Activated T-helper 2 cell treated with anti-CD3 and anti-CD28 coated beads, Interferon-gamma antibody, Interleukin-2, Interleukin-4, amounts not matched to agents 10 μg/mL and 5 μg/mL and 100 μg/mL, durations not matched to agents 14 hours and 24 hours and 36 hours (primary cell): ENCODE measurements around the gene OR10T2. TPM values are rescaled to one million over a fixed set of nuclear protein-coding genes. Genes with fewer than 3 reads are reported as not detected.
"Not testable (repeated sequence)": the region's sequence is repeated elsewhere in the genome, so short reads cannot be mapped to it uniquely, and the experiment has no call there.

ENCODE experiments used
- DNase-seq: peaks from one replicate; pipeline ENCODE4 v3.0.0; 2021; ENCODE audit warnings: low spot score
- H3K27ac Mint-ChIP-seq: one replicate; pipeline ENCODE4 v1.8.0; 2021; ENCODE audit warnings: mixed read lengths
- H3K27me3 Mint-ChIP-seq: one replicate; pipeline ENCODE4 v1.8.0; 2021; ENCODE audit warnings: low read depth, mixed read lengths
- H3K36me3 Mint-ChIP-seq: one replicate; pipeline ENCODE4 v1.8.0; 2021; ENCODE audit warnings: low read depth, mixed read lengths
- H3K4me1 Mint-ChIP-seq: one replicate; pipeline ENCODE4 v1.8.0; 2021; ENCODE audit warnings: low read depth, mixed read lengths
- H3K4me3 Mint-ChIP-seq: one replicate; pipeline ENCODE4 v1.8.0; 2021; ENCODE audit warnings: low read depth, mild to moderate bottlenecking, moderate library complexity, mixed read lengths
- H3K9me3 Mint-ChIP-seq: one replicate; pipeline ENCODE4 v1.8.0; 2021; ENCODE audit warnings: mixed read lengths
- intact Hi-C: fragments of 100-400 bp; cut with micrococcal nuclease; formaldehyde crosslinking; loops from one replicate; pipeline ENCODE4 v1.15.1; 2023
- total RNA-seq: library from RNA; stranded (reverse); gene quantifications from 2 replicates; pipeline ENCODE4 v1.2.3, GENCODE V29; 2022

The OR10T2 gene, protein sequence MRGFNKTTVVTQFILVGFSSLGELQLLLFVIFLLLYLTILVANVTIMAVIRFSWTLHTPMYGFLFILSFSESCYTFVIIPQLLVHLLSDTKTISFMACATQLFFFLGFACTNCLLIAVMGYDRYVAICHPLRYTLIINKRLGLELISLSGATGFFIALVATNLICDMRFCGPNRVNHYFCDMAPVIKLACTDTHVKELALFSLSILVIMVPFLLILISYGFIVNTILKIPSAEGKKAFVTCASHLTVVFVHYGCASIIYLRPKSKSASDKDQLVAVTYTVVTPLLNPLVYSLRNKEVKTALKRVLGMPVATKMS
- total RNA-seq: not detected in 2 replicates

DNA sequence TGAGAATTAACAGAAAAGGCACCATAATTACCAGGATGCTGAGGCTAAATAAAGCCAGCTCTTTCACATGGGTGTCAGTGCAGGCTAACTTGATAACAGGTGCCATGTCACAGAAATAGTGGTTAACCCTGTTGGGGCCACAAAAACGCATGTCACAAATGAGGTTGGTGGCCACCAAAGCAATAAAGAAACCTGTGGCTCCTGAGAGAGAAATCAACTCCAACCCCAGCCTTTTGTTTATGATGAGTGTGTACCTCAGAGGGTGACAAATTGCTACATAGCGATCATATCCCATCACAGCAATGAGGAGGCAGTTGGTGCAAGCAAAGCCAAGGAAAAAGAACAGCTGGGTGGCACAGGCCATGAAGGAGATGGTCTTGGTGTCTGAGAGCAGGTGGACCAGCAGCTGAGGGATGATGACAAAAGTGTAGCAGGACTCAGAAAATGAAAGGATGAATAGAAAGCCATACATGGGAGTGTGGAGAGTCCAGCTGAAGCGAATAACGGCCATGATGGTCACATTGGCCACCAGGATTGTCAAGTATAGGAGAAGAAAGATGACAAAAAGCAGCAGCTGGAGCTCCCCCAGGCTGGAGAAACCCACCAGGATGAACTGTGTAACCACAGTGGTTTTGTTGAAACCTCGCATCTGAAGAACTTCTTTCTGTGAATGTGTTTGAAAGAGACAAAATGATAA is at the start of gene OR10T2:
OR10T2 (minus strand) TSS at position 649 of the 697 bp plus-strand sequence; CDS start at position 649, 0 bp downstream.
- H3K4me1 Mint-ChIP-seq: peaks cover 3% of the 10 kb centered on the region
- H3K27me3 Mint-ChIP-seq: peaks cover 21% of the 10 kb centered on the region
- DNase-seq: no peak
- no peak within 1 kb of the TSS for H3K27ac Mint-ChIP-seq
- H3K4me3 Mint-ChIP-seq: no peak within 1 kb of the TSS
- H3K9me3 Mint-ChIP-seq: no peaks in the 10 kb centered on the region
- intact Hi-C loops: no loop called here
- no peaks in the 10 kb centered on the region for H3K36me3 Mint-ChIP-seq

DNA sequence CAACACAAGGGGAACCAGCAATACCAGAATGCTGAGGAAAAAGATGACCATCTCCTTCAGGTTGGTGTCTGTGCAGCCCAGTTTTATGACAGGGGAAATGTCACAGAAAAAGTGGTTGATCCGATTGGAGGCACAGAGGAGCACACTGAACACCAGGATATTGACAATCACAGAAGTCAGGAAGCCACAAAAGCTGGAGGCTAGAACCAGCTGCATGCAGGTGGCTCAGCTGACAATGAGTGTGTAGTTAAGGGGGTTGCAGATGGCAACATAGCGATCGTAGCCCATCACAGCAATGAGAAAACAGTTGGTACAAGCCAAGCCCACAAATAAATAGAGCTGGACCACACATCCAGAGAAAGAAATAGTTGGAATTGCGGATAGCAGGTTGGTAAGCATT is 46.1 kb upstream of the OR10T2 start:
- H3K4me3 Mint-ChIP-seq: no peak overlapping the region
- no peaks in the 10 kb centered on the region for H3K36me3 Mint-ChIP-seq
- no peaks in the 10 kb centered on the region for H3K4me1 Mint-ChIP-seq
- peaks cover 3% of the 10 kb centered on the region for H3K27me3 Mint-ChIP-seq
- H3K9me3 Mint-ChIP-seq: no peaks in the 10 kb centered on the region
- H3K27ac Mint-ChIP-seq: no peak overlapping the region
- DNase-seq: no peak
- intact Hi-C loops: no loop called here

DNA sequence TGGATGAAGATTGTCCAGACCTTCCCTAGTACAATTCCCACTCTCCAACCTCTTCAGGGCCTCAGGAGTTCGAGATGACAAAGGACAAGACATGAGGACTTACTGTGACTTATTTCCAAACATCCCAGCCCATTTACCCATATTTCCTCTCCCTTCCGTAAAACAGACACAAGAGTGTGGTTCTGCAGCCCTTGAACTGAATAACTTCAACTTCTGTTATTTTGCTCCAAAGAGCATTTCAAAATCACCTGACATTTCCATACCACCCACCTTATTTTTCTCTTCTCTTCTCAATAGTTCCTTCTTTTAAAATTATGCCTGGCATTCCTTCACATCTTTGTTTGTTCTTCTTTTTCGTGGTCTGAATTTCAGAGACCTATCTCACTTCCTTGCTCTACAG is 35.5 kb upstream of the OR10T2 start:
- Mint-ChIP-seq H3K4me1 (no peaks in the 10 kb centered on the region), H3K36me3 (no peaks in the 10 kb centered on the region), H3K4me3 (no peak overlapping the region), H3K27ac (no peak overlapping the region), H3K9me3 (no peaks in the 10 kb centered on the region), H3K27me3 (no peaks in the 10 kb centered on the region)
- intact Hi-C loops: no loop called here
- no peak for DNase-seq

DNA sequence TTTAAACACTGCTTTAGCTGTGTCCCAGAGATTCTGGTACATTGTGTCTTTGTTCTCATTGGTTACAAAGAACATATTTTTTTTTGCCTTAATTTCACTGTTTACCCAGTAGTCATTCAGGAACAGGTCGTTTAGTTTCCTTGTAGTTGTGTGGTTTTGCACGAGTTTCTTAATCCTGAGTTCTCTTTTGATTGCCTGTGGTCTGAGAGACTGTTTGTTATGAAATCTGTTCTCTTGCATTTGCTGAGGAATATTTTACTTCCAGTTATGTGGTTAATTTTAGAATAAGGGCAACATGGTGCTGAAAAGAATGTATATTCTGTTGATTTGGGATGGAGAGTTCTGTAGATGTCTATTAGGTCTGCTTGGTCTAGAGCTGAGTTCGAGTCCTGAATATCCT is 30.9 kb upstream of the OR10T2 start:
- DNase-seq, H3K4me3 Mint-ChIP-seq, H3K27ac Mint-ChIP-seq, intact Hi-C loops, H3K36me3 Mint-ChIP-seq, H3K4me1 Mint-ChIP-seq, H3K27me3 Mint-ChIP-seq, H3K9me3 Mint-ChIP-seq: not testable (repeated sequence)

DNA sequence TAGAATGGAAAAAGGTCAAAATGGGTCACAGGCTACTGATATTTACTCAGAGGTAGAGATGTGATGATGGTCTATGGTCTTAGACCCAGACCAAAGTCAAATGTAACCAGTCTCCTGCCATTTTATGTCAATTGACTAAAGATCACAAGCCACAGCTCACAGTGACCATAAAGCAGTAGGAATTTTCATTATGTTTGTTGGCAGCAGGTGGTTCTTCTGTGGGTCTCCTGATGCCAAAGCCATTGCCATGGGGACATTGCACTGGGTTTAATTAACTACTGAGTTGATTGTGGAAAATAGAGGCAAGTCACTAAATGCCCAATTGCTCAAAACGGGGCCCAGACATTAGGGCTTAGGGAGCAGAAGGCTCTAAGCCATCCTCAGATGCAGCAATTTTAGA is 26.9 kb upstream of the OR10T2 start, which contains the start of gene OR10K2:
OR10K2 (minus strand) TSS at position 101 of the 400 bp plus-strand sequence. CDS start 5,371 bp downstream, outside the sequence.
- Mint-ChIP-seq H3K36me3 (no peaks in the 10 kb centered on the region), H3K27me3 (no peaks in the 10 kb centered on the region), H3K27ac (no peak within 1 kb of the TSS), H3K4me3 (no peak within 1 kb of the TSS), H3K4me1 (no peaks in the 10 kb centered on the region), H3K9me3 (no peaks in the 10 kb centered on the region)
- DNase-seq: no peak
- intact Hi-C loops: no loop called here

DNA sequence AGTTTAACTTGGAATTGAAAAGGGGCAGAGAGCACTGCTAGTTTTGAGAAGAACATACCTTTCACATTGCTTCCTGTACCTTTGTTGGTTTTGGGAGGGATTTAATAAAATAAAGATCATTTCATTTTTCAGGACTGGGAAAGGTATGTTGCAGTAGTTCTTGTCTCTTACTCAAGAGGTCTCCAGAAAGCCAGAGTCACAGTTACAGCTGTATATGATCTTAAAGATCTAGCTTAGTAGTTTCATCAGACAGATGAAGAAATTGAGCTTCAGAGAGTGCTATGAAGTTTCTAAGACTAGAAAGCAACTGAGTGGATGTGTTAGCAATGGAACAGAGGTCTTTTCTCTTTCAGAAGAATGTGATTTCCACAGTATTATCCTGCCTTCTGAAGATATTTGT is 25.8 kb upstream of the OR10T2 start:
- Mint-ChIP-seq H3K27me3 (no peaks in the 10 kb centered on the region), H3K36me3 (no peaks in the 10 kb centered on the region), H3K9me3 (no peaks in the 10 kb centered on the region), H3K27ac (no peak overlapping the region), H3K4me3 (no peak overlapping the region), H3K4me1 (no peaks in the 10 kb centered on the region)
- no peak for DNase-seq
- intact Hi-C loops: no loop called here

DNA sequence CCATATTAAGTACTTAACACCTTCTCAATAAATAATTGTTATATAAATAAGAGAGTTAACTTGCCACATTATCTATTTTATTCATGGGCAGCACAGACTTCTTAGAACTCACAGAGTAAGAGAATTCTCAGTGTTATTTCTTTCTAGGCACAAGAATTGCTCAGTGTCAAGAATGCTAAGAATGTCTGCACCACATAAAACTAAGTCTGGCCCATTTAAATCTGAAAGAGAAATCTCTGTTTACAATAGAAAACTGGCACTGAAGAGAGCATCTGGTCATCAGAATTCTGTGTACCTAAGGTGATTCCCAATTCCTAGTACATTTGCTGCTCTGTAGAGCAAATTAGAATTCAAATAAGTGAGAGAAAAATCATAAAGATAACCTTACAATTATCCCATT is 22.9 kb upstream of the OR10T2 start:
- Mint-ChIP-seq H3K27ac (no peak overlapping the region), H3K27me3 (no peaks in the 10 kb centered on the region), H3K36me3 (no peaks in the 10 kb centered on the region), H3K9me3 (no peaks in the 10 kb centered on the region), H3K4me1 (no peaks in the 10 kb centered on the region), H3K4me3 (no peak overlapping the region)
- no peak for DNase-seq
- intact Hi-C loops: no loop called here

DNA sequence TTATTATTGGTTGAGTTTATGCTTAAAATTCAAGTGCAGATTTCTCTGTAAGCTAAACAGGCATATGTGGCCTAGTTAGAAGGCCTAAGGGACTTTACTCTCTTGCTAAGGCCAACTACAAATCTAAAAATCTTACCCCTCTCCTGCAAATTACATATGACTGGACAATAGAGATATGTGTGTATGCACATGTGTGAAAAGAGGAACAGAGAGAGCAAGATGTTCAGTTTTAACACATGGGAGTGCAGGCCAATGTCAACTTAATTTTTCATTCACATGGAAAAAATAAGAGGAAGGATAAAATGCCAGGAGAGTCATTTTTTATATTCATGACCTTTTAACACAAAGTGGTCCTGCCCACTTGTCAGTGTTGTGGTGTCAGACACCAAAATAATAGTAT is 18.3 kb upstream of the OR10T2 start:
- H3K36me3 Mint-ChIP-seq: no peaks in the 10 kb centered on the region
- no peak for DNase-seq
- no peak overlapping the region for H3K27ac Mint-ChIP-seq
- H3K9me3 Mint-ChIP-seq: no peaks in the 10 kb centered on the region
- H3K27me3 Mint-ChIP-seq: no peaks in the 10 kb centered on the region
- no peaks in the 10 kb centered on the region for H3K4me1 Mint-ChIP-seq
- H3K4me3 Mint-ChIP-seq: no peak overlapping the region
- intact Hi-C loops: no loop called here

DNA sequence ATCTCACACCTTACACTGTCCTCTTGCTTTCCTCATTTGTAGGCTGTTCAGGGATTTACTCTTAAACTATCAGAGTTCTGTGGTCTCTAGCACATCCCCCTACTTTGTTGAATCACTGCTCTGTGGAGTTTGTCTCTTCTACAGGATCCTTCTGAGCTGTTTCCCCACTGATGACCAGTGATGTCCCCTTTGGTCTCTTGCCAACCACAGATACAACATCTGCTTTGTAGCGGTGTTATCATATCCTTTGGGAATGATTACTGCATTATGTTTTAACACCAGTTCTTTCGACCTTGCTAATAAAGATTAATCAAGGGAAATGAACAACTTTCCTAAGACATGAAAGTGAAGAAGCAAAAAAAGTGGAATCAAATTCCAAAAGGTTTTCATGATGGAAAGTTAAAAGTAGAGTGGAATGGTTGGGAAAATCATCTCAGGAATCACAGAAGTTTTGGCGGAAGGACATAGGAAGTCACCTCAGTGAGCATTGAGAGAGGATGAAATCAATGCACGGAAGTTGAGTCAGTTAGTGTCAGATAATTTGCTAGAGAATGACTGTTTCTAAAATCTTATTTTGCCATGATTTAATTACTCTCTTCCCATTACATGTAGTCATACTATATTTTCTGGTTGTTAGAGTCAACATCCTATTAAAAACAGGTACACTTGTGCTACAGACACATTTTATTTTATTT is 15.5 kb upstream of the OR10T2 start:
- DNase-seq: no peak
- Mint-ChIP-seq H3K27ac (no peak overlapping the region), H3K4me1 (no peaks in the 10 kb centered on the region), H3K36me3 (no peaks in the 10 kb centered on the region), H3K4me3 (no peak overlapping the region), H3K27me3 (no peaks in the 10 kb centered on the region), H3K9me3 (no peaks in the 10 kb centered on the region)
- intact Hi-C loops: no loop called here

DNA sequence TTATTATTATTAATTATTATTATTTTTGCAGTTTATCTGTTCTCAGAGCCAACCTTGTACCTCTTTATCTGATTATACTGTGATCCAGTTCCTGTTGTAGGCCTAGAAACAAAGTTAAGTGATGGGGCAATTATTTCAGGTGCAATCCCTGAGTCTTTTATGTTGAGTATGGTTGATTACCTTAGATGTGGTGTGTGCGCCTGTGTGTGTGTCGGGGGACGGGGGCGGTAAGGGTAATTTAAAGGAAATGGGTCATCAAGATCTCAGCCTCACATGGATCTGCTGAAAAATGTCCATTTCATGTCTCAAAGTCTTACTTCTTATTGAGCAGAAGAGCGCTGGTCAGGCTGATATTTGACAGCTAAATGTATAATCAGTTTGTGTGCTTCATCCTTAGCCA is 7.8 kb upstream of the OR10T2 start:
- Mint-ChIP-seq H3K27me3 (peaks cover 6% of the 10 kb centered on the region), H3K4me1 (no peaks in the 10 kb centered on the region), H3K36me3 (no peaks in the 10 kb centered on the region), H3K27ac (no peak overlapping the region), H3K9me3 (no peaks in the 10 kb centered on the region), H3K4me3 (no peak overlapping the region)
- intact Hi-C loops: loop anchor here (5.0 kb wide), 1 partner anchor 205 kb away; no protein-coding TSS in a partner anchor
- DNase-seq: no peak

DNA sequence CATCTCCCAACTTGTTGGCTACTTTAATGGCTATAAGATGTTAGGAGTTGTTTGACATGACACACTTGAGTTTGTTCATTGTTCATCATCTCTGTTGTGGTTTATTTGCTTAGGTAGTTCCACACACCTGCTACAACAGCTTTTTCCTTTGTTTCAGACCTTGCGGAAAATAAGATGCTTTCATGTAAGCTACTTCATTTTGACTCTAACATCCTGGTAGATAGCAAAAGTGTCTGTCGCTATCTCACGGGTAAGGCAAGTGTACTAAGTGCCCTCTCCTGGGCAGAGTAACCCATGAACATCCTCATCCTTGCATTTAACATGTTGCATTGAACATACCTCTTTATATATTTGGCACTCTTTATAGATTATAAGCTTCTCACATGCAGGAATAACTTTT is 1.6 kb upstream of the OR10T2 start:
- H3K4me1 Mint-ChIP-seq: peaks cover 3% of the 10 kb centered on the region
- no peak overlapping the region for H3K27ac Mint-ChIP-seq
- no peak overlapping the region for H3K4me3 Mint-ChIP-seq
- DNase-seq: no peak
- peaks cover 23% of the 10 kb centered on the region for H3K27me3 Mint-ChIP-seq
- intact Hi-C loops: no loop called here
- H3K9me3 Mint-ChIP-seq: no peaks in the 10 kb centered on the region
- H3K36me3 Mint-ChIP-seq: no peaks in the 10 kb centered on the region

DNA sequence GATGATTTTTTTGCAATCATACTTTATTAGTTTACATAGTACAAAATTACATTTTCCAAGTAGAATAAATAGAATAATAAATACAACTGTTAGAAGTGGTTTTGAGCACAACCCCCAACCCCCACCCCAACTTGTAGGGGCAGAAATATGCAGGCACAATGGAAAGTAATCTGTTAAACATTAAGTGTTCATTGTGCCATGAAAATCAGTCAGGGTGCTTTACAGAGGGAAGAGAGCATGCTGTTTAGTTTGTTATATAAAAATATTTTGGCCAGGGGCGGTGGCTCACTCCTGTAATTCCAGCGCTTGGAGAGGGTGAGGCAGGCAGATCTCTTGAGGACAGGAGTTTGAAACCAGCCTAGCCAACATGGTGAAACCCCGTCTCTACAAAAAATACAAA is 2.6 kb downstream of the OR10T2 start:
- Mint-ChIP-seq H3K4me3 (no peak overlapping the region), H3K4me1 (peaks cover 3% of the 10 kb centered on the region), H3K27ac (no peak overlapping the region), H3K27me3 (peaks cover 20% of the 10 kb centered on the region), H3K9me3 (no peaks in the 10 kb centered on the region), H3K36me3 (no peaks in the 10 kb centered on the region)
- intact Hi-C loops: no loop called here
- no peak for DNase-seq

DNA sequence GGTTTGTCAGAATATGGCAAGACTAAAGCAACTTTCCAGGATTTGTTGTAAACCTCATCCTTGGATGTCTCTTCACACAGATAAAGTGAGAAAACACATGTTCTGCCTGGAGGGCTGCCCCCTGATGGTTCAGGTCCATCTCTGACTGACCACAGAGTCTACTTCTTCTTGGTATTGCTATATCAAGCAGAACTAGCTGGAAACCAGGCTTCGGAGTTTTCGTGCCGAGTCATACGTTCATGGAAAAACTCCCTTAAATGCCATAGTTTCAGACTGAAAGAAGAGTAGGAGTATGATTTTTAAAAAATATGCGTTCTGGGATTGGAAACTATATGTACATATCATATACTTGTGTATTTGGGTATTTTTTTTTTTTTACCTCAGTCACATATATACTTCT is 5.8 kb downstream of the OR10T2 start:
- H3K4me1 Mint-ChIP-seq: no peaks in the 10 kb centered on the region
- H3K9me3 Mint-ChIP-seq: no peaks in the 10 kb centered on the region
- H3K36me3 Mint-ChIP-seq: no peaks in the 10 kb centered on the region
- intact Hi-C loops: no loop called here
- DNase-seq: no peak
- peaks cover 7% of the 10 kb centered on the region for H3K27me3 Mint-ChIP-seq
- H3K4me3 Mint-ChIP-seq: no peak overlapping the region
- H3K27ac Mint-ChIP-seq: no peak overlapping the region
